ENCODE data around the gene UBE2V1. TPM values are rescaled to one million over a fixed set of nuclear protein-coding genes. Genes with fewer than 3 reads are reported as not detected.

The UBE2V1 gene
- total and polyA plus RNA-seq, 2 of the 13 experiments (the other 11 are each of a cell fraction or from before 2014, with no cell fraction given), result 81.3 to 132 TPM

DNA sequence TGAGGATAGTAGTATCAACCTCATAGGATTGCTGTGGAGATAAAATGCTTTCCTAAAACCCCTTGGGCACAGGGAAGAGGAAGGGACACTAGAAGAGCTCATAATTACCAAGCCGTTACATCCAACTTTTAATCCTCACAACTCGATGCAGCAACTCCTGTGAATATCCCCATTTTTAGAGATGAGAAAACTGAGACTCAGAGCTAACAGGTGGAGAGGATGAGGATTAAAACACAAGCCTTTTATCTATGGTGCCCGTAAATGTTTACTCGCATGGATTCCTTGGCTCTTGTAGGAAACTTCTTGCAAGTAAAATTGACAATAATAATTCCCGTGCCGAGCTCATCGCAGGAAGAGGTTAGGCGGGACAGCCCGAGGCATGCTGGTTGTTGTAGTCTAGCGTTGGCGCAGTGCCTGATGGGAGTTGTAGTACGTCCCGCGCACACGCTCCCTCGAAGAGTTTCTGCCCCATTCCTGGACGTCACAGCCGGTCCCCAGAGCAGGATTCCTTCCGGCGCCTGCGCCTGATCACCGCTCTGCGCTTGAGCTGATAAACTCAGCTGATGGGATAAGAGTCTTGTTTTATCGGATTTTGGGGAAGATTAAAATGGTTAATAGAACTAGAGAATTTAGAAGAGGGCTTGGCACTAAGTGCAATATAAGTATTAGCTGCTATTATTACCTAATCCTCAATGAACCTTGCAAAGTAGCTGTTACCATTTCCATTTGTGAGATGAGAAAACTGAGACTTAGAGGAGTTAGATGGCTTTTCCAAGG is 2.8 kb upstream of the UBE2V1 start (continued):
- TF ChIP-seq, protein P1, sequence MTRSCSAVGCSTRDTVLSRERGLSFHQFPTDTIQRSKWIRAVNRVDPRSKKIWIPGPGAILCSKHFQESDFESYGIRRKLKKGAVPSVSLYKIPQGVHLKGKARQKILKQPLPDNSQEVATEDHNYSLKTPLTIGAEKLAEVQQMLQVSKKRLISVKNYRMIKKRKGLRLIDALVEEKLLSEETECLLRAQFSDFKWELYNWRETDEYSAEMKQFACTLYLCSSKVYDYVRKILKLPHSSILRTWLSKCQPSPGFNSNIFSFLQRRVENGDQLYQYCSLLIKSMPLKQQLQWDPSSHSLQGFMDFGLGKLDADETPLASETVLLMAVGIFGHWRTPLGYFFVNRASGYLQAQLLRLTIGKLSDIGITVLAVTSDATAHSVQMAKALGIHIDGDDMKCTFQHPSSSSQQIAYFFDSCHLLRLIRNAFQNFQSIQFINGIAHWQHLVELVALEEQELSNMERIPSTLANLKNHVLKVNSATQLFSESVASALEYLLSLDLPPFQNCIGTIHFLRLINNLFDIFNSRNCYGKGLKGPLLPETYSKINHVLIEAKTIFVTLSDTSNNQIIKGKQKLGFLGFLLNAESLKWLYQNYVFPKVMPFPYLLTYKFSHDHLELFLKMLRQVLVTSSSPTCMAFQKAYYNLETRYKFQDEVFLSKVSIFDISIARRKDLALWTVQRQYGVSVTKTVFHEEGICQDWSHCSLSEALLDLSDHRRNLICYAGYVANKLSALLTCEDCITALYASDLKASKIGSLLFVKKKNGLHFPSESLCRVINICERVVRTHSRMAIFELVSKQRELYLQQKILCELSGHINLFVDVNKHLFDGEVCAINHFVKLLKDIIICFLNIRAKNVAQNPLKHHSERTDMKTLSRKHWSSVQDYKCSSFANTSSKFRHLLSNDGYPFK (CRISPR knock-in tag; IDR thresholded peaks at IDR 0.05; ENCODE audit: borderline replicate concordance), result peak; percentile 89; the same call in 1 of the 2 replicates
- peak; percentile 88 for TF ChIP-seq SALL1 (CRISPR knock-in tag; IDR thresholded peaks at IDR 0.05)
- no peak for TF ChIP-seq NAIF1 (CRISPR knock-in tag; IDR thresholded peaks at IDR 0.05; ENCODE audit: borderline replicate concordance)
- no peak for TF ChIP-seq NBN (conservative IDR thresholded peaks at IDR 0.05)
- TF ChIP-seq ZNF3 (CRISPR knock-in tag; IDR thresholded peaks at IDR 0.05), result 0 out of 2 replicates have a peak, but pooled peaks have one; percentile 35
- peak; percentile 71 for TF ChIP-seq ZMYM3 (CRISPR knock-in tag; IDR thresholded peaks at IDR 0.05)
- TF ChIP-seq SMAD3 (CRISPR knock-in tag; IDR thresholded peaks at IDR 0.05), result peak; percentile 85
- TF ChIP-seq, protein P2, sequence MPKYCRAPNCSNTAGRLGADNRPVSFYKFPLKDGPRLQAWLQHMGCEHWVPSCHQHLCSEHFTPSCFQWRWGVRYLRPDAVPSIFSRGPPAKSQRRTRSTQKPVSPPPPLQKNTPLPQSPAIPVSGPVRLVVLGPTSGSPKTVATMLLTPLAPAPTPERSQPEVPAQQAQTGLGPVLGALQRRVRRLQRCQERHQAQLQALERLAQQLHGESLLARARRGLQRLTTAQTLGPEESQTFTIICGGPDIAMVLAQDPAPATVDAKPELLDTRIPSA (CRISPR knock-in tag; IDR thresholded peaks at IDR 0.05; ENCODE audit: borderline replicate concordance), result no peak
- TF ChIP-seq ZNF841 (CRISPR knock-in tag; IDR thresholded peaks at IDR 0.05; ENCODE audit: borderline replicate concordance), result no peak
- no peak; the same call in none of the 2 replicates for TF ChIP-seq MEF2D (CRISPR knock-in tag; IDR thresholded peaks at IDR 0.05)
- TF ChIP-seq ETV5 (CRISPR knock-in tag; IDR thresholded peaks at IDR 0.05; ENCODE audit: borderline replicate concordance), result peak; percentile 83; the same call in 1 of the 2 replicates
- TF ChIP-seq, protein P3, sequence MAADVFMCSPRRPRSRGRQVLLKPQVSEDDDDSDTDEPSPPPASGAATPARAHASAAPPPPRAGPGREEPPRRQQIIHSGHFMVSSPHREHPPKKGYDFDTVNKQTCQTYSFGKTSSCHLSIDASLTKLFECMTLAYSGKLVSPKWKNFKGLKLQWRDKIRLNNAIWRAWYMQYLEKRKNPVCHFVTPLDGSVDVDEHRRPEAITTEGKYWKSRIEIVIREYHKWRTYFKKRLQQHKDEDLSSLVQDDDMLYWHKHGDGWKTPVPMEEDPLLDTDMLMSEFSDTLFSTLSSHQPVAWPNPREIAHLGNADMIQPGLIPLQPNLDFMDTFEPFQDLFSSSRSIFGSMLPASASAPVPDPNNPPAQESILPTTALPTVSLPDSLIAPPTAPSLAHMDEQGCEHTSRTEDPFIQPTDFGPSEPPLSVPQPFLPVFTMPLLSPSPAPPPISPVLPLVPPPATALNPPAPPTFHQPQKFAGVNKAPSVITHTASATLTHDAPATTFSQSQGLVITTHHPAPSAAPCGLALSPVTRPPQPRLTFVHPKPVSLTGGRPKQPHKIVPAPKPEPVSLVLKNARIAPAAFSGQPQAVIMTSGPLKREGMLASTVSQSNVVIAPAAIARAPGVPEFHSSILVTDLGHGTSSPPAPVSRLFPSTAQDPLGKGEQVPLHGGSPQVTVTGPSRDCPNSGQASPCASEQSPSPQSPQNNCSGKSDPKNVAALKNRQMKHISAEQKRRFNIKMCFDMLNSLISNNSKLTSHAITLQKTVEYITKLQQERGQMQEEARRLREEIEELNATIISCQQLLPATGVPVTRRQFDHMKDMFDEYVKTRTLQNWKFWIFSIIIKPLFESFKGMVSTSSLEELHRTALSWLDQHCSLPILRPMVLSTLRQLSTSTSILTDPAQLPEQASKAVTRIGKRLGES (CRISPR knock-in tag; IDR thresholded peaks at IDR 0.05; ENCODE audit: borderline replicate concordance), result no peak
- TF ChIP-seq, protein P4, sequence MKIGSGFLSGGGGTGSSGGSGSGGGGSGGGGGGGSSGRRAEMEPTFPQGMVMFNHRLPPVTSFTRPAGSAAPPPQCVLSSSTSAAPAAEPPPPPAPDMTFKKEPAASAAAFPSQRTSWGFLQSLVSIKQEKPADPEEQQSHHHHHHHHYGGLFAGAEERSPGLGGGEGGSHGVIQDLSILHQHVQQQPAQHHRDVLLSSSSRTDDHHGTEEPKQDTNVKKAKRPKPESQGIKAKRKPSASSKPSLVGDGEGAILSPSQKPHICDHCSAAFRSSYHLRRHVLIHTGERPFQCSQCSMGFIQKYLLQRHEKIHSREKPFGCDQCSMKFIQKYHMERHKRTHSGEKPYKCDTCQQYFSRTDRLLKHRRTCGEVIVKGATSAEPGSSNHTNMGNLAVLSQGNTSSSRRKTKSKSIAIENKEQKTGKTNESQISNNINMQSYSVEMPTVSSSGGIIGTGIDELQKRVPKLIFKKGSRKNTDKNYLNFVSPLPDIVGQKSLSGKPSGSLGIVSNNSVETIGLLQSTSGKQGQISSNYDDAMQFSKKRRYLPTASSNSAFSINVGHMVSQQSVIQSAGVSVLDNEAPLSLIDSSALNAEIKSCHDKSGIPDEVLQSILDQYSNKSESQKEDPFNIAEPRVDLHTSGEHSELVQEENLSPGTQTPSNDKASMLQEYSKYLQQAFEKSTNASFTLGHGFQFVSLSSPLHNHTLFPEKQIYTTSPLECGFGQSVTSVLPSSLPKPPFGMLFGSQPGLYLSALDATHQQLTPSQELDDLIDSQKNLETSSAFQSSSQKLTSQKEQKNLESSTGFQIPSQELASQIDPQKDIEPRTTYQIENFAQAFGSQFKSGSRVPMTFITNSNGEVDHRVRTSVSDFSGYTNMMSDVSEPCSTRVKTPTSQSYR (CRISPR knock-in tag; IDR thresholded peaks at IDR 0.05; ENCODE audit: borderline replicate concordance), result peak; percentile 44; the same call in 1 of the 2 replicates
